HG03159 (cell line): ENCODE data around the gene STPG4.

Experiments used
- ATAC-seq: cut with Tn5 transposase; IDR thresholded peaks from one replicate; pipeline ENCODE4 v1.9.1; 2021; ENCODE audit warnings: mild to moderate bottlenecking, moderate library complexity; ENCODE audit not compliant: unreplicated experiment

STPG4 gene

GRCh38 chr2:47056868-47057686 is 98.0 kb downstream of the STPG4 start:
- no peak for ATAC-seq

GRCh38 chr2:47056374-47056773 is 98.7 kb downstream of the STPG4 start:
- no peak for ATAC-seq

- no peak for ATAC-seq
These were observed 100.2 kb downstream of the STPG4 start for GRCh38 chr2:47054868-47055267.

GRCh38 chr2:47054036-47054555 is 101.0 kb downstream of the STPG4 start:
- no peak for ATAC-seq

- ATAC-seq, result no peak
These were observed 102.3 kb downstream of the STPG4 start for GRCh38 chr2:47052847-47053246.

GRCh38 chr2:47051562-47051961 is 103.5 kb downstream of the STPG4 start:
- ATAC-seq, result no peak

- no peak for ATAC-seq
These were observed 104.3 kb downstream of the STPG4 start for GRCh38 chr2:47050762-47051161.

GRCh38 chr2:47050021-47050760 is 104.9 kb downstream of the STPG4 start:
- ATAC-seq, result no peak

GRCh38 chr2:47049502-47049901 is 105.6 kb downstream of the STPG4 start:
- no peak for ATAC-seq

GRCh38 chr2:47048801-47049480 is 106.2 kb downstream of the STPG4 start:
- ATAC-seq, result no peak

- no peak for ATAC-seq
These were observed 108.8 kb downstream of the STPG4 start for GRCh38 chr2:47046271-47046670.

- ATAC-seq, result no peak
These were observed 111.2 kb downstream of the STPG4 start for GRCh38 chr2:47043891-47044239.

- no peak for ATAC-seq
These were observed 111.8 kb downstream of the STPG4 start for GRCh38 chr2:47043142-47043890.

- no peak for ATAC-seq
These were observed 113.0 kb downstream of the STPG4 start for GRCh38 chr2:47041891-47042684.

- ATAC-seq, result no peak
These were observed 114.0 kb downstream of the STPG4 start for GRCh38 chr2:47041063-47041462.

- ATAC-seq, result no peak
These were observed 114.5 kb downstream of the STPG4 start for GRCh38 chr2:47040651-47041050.

GRCh38 chr2:47039913-47040562 is 115.1 kb downstream of the STPG4 start:
- no peak for ATAC-seq

GRCh38 chr2:47039489-47039870 is 115.6 kb downstream of the STPG4 start:
- ATAC-seq, result no peak

- ATAC-seq, result no peak
These were observed 116.2 kb downstream of the STPG4 start for GRCh38 chr2:47038656-47039488.
